H9 (cell line): ENCODE results near the gene LRRFIP2. TPM values are rescaled to one million over a fixed set of nuclear protein-coding genes. Genes with fewer than 3 reads are reported as not detected.

Source experiments
- DNase-seq: peaks from one replicate; pipeline ENCODE4 v3.0.0-alpha.2; 2017
- H2AFZ ChIP-seq: one replicate; pipeline ENCODE4 v1.6.1; 2013; ENCODE audit warnings: mild to moderate bottlenecking, low read length, control low read depth, moderate library complexity
- H2AK5ac ChIP-seq: 2 replicates; pipeline ENCODE4 v1.6.1; 2013; ENCODE audit warnings: low read length, control low read depth, mixed read lengths; ENCODE audit not compliant: insufficient read length
- H2BK120ac ChIP-seq: one replicate; pipeline ENCODE4 v1.6.1; 2013; ENCODE audit warnings: low read depth, mild to moderate bottlenecking, low read length, control low read depth, inconsistent platforms; ENCODE audit not compliant: poor library complexity, severe bottlenecking
- H2BK12ac ChIP-seq: 2 replicates; pipeline ENCODE4 v1.6.1; 2013; ENCODE audit warnings: low read length, control low read depth, mixed read lengths, low read depth; ENCODE audit not compliant: insufficient read length
- H2BK15ac ChIP-seq: 2 replicates; pipeline ENCODE4 v1.6.1; 2013; ENCODE audit warnings: low read depth, low read length, control low read depth
- H2BK20ac ChIP-seq: one replicate; pipeline ENCODE4 v1.6.1; 2013; ENCODE audit warnings: low read depth, mild to moderate bottlenecking, low read length, control low read depth, inconsistent platforms; ENCODE audit not compliant: poor library complexity, severe bottlenecking
- H2BK5ac ChIP-seq: 2 replicates; pipeline ENCODE4 v1.6.1; 2013; ENCODE audit warnings: low read length, control low read depth, mixed read lengths; ENCODE audit not compliant: insufficient read length
- H3K14ac ChIP-seq: 2 replicates; pipeline ENCODE4 v1.6.1; 2013; ENCODE audit warnings: low read length, control low read depth; ENCODE audit not compliant: insufficient read depth
- H3K18ac ChIP-seq: 2 replicates; pipeline ENCODE4 v1.6.1; 2013; ENCODE audit warnings: low read depth, mild to moderate bottlenecking, mixed read lengths, low read length, control low read depth; ENCODE audit not compliant: insufficient read length
- H3K23ac ChIP-seq: 2 replicates; pipeline ENCODE4 v1.6.1; 2013; ENCODE audit warnings: low read length, control low read depth, mixed read lengths, low read depth; ENCODE audit not compliant: insufficient read length
- H3K23me2 ChIP-seq: 2 replicates; pipeline ENCODE4 v1.6.1; 2013; ENCODE audit warnings: low read depth, mild to moderate bottlenecking, mixed read lengths, low read length, control low read depth; ENCODE audit not compliant: insufficient read length, poor library complexity, severe bottlenecking
- H3K27ac ChIP-seq: 2 replicates; pipeline ENCODE4 v1.5.1; 2013; ENCODE audit warnings: low read length, control low read depth, mixed read lengths, low read depth; ENCODE audit not compliant: insufficient read length
- H3K27me3 ChIP-seq: 2 replicates; pipeline ENCODE4 v1.6.1; 2013; ENCODE audit warnings: low read length, control low read depth, inconsistent platforms; ENCODE audit not compliant: insufficient read depth
- H3K4ac ChIP-seq: 2 replicates; pipeline ENCODE4 v1.6.1; 2013; ENCODE audit warnings: low read depth, mild to moderate bottlenecking, control low read depth, inconsistent platforms, low read length, moderate library complexity
- H3K4me1 ChIP-seq: 2 replicates; pipeline ENCODE4 v1.6.1; 2013; ENCODE audit warnings: low read length, control low read depth, inconsistent platforms; ENCODE audit not compliant: insufficient read depth
- H3K4me2 ChIP-seq: 2 replicates; pipeline ENCODE4 v1.6.1; 2013; ENCODE audit warnings: low read length, control low read depth, mixed read lengths; ENCODE audit not compliant: insufficient read length, insufficient read depth
- H3K56ac ChIP-seq: 2 replicates; pipeline ENCODE4 v1.6.1; 2013; ENCODE audit warnings: low read depth, mild to moderate bottlenecking, mixed read lengths, low read length, control low read depth; ENCODE audit not compliant: insufficient read length
- H3K79me1 ChIP-seq: 2 replicates; pipeline ENCODE4 v1.6.1; 2013; ENCODE audit warnings: low read depth, mild to moderate bottlenecking, moderate library complexity, low read length, control low read depth, inconsistent platforms; ENCODE audit not compliant: insufficient read depth, poor library complexity, severe bottlenecking
- H3K79me2 ChIP-seq: 2 replicates; pipeline ENCODE4 v1.6.1; 2013; ENCODE audit warnings: low read length, control low read depth, inconsistent platforms; ENCODE audit not compliant: insufficient read depth
- H3K9ac ChIP-seq: 2 replicates; pipeline ENCODE4 v1.6.1; 2013; ENCODE audit warnings: low read length, control low read depth, mixed read lengths; ENCODE audit not compliant: insufficient read length; ENCODE audit errors: extremely low read depth
- H3K9me3 ChIP-seq: one replicate; pipeline ENCODE4 v1.6.1; 2013; ENCODE audit warnings: low read depth, low read length, inconsistent platforms; ENCODE audit not compliant: control insufficient read depth
- H3T11ph ChIP-seq: one replicate; pipeline ENCODE4 v1.6.1; 2013; ENCODE audit warnings: mild to moderate bottlenecking, low read length, control low read depth, inconsistent platforms
- H4K20me1 ChIP-seq: one replicate; pipeline ENCODE4 v1.6.1; 2013; ENCODE audit not compliant: control insufficient read depth, insufficient read length, insufficient read depth
- H4K5ac ChIP-seq: 2 replicates; pipeline ENCODE4 v1.6.1; 2013; ENCODE audit warnings: low read depth, mild to moderate bottlenecking, mixed read lengths, low read length, control low read depth; ENCODE audit not compliant: insufficient read length
- H4K8ac ChIP-seq: replicated peaks from 2 replicates; pipeline ENCODE4 v1.6.1; 2013; ENCODE audit warnings: low read length, control low read depth, mixed read lengths, low read depth; ENCODE audit not compliant: insufficient read length
- H4K91ac ChIP-seq: 2 replicates; pipeline ENCODE4 v1.6.1; 2013; ENCODE audit warnings: low read depth, mild to moderate bottlenecking, moderate library complexity, mixed read lengths, low read length, control low read depth; ENCODE audit not compliant: insufficient read length
- H3K27ac Mint-ChIP-seq, 3 experiments: 2 replicates in 2 of 3; 3 replicates in 1 of 3; pipeline ENCODE4 v1.8.0; 2020 to 2021; ENCODE audit warnings: mixed read lengths in 3 of 3, mild to moderate bottlenecking in 1 of 3, moderate library complexity in 1 of 3
- H3K27me3 Mint-ChIP-seq: 2 replicates; pipeline ENCODE4 v1.8.0; 2021; ENCODE audit warnings: low read depth, mild to moderate bottlenecking, moderate library complexity, mixed read lengths
- H3K36me3 Mint-ChIP-seq, 3 experiments: 2 replicates in 2 of 3; 3 replicates in 1 of 3; pipeline ENCODE4 v1.8.0; 2020 to 2021; ENCODE audit warnings: low read depth in 3 of 3, mixed read lengths in 3 of 3; ENCODE audit not compliant: insufficient read depth in 1 of 3
- H3K4me1 Mint-ChIP-seq, 2 experiments: 2 replicates each; pipeline ENCODE4 v1.8.0; 2020; ENCODE audit warnings: mixed read lengths in 2 of 2
- H3K4me3 Mint-ChIP-seq, 2 experiments: 2 replicates in 1 of 2; 3 replicates in 1 of 2; pipeline ENCODE4 v1.8.0; 2020 to 2021; ENCODE audit warnings: mild to moderate bottlenecking in 2 of 2, mixed read lengths in 2 of 2, moderate library complexity in 1 of 2
- H3K9me3 Mint-ChIP-seq, 2 experiments: 2 replicates in 1 of 2; 3 replicates in 1 of 2; pipeline ENCODE4 v1.8.0; 2020; ENCODE audit warnings: mild to moderate bottlenecking in 2 of 2, mixed read lengths in 2 of 2, moderate library complexity in 1 of 2
- WGBS: extraction: QIAGEN DNeasy Blood & Tissue Kit; methylation state at CpG from one replicate; pipeline ENCODE4 v1.1.7; 2013; ENCODE audit warnings: missing lambda C conversion rate, low lambda C conversion rate, mixed read lengths; ENCODE audit not compliant: insufficient read length; ENCODE audit errors: extremely low coverage; 5-methylcytosine and 5-hydroxymethylcytosine counted together
- total RNA-seq: library from RNA; stranded (reverse); gene quantifications from 2 replicates; pipeline ENCODE4 v1.2.1, GENCODE V29; 2021
- TF ChIP-seq, protein P1 (sequence below): fragments of 200-600 bp; sonication (generic); conservative IDR thresholded peaks from 3 replicates; pipeline ENCODE4 v1.8.0; 2021; ENCODE audit warnings: antibody characterized with exemption, mild to moderate bottlenecking

LRRFIP2 gene
- total RNA-seq, 1 experiment from 2014 or later: 30.7 TPM

GRCh38 chr3:37155782-37156181, 18.6 kb downstream of the LRRFIP2 start:
- Histone ChIP-seq H3T11ph (no peak overlapping the region), H2AK5ac (no peak overlapping the region), H3K4me1 (no peaks in the 10 kb centered on the region), H2BK20ac (no peak overlapping the region), H4K5ac (no peak overlapping the region), H3K23ac (no peak overlapping the region), H2AFZ (no peak overlapping the region), H3K18ac (no peak overlapping the region), H3K79me1 (no peaks in the 10 kb centered on the region), H4K91ac (no peak overlapping the region), H3K14ac (no peak overlapping the region), H3K9me3 (no peaks in the 10 kb centered on the region), H3K27ac (no peak overlapping the region), H3K23me2 (no peaks in the 10 kb centered on the region), H2BK12ac (no peak overlapping the region), H3K4ac (no peak overlapping the region), H3K27me3 (no peaks in the 10 kb centered on the region), H4K8ac (no peak overlapping the region), H2BK120ac (no peak overlapping the region), H2BK15ac (no peak overlapping the region), H3K79me2 (no peaks in the 10 kb centered on the region), H3K56ac (no peak overlapping the region), H3K9ac (no peak overlapping the region), H3K4me2 (no peak overlapping the region), H4K20me1 (no peaks in the 10 kb centered on the region), H2BK5ac (no peak overlapping the region)
- no peaks in the 10 kb centered on the region for H3K27me3 Mint-ChIP-seq
- peaks cover 0 to 7% (median 2%) of the 10 kb centered on the region in 3 experiments; a peak in 5 of 7 replicates for H3K36me3 Mint-ChIP-seq
- H3K4me1 Mint-ChIP-seq: 0 out of 4 replicates have a peak, but pooled peaks cover 0 to 3% of the 10 kb centered on the region in 2 experiments
- no CpG with 5 or more reads among the region's 8 CpGs for WGBS
- no peaks in the 10 kb centered on the region for H3K9me3 Mint-ChIP-seq
- TF ChIP-seq, protein P1, sequence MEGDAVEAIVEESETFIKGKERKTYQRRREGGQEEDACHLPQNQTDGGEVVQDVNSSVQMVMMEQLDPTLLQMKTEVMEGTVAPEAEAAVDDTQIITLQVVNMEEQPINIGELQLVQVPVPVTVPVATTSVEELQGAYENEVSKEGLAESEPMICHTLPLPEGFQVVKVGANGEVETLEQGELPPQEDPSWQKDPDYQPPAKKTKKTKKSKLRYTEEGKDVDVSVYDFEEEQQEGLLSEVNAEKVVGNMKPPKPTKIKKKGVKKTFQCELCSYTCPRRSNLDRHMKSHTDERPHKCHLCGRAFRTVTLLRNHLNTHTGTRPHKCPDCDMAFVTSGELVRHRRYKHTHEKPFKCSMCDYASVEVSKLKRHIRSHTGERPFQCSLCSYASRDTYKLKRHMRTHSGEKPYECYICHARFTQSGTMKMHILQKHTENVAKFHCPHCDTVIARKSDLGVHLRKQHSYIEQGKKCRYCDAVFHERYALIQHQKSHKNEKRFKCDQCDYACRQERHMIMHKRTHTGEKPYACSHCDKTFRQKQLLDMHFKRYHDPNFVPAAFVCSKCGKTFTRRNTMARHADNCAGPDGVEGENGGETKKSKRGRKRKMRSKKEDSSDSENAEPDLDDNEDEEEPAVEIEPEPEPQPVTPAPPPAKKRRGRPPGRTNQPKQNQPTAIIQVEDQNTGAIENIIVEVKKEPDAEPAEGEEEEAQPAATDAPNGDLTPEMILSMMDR: no peak
- DNase-seq: no peak
- H3K4me3 Mint-ChIP-seq: no peak overlapping the region
- no peak overlapping the region for H3K27ac Mint-ChIP-seq
